ENCODE measurements around the gene C15orf61. TPM values are rescaled to one million over a fixed set of nuclear protein-coding genes. Genes with fewer than 3 reads are reported as not detected.

Gene C15orf61
- total RNA-seq, 1 donor from 2014 or later, result 7.2 TPM

DNA sequence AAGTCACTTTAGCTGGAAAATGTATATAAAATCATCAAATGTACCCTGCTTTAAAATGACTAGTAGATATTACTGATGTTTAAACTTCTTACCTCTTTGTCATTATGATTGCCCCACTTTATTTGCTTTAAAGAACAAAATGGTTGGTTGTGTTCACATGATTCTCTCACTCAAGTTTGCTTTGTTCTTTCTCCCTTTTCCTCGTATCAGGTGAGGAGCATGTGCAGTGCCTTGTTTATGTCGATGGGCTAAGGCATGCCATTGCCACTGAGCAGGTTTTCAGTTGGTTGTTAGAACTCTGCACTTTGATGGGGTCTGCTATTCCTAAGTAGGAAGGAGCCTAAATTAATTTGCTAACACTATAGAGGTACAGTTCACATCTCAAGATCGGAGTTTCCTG is 26.9 kb downstream of the C15orf61 start:
- Histone ChIP-seq H3K4me1 (peaks cover 36% of the 10 kb centered on the region), H3K27me3 (ENCODE audit: low read depth) (no peaks in the 10 kb centered on the region), H3K9me3 (no peaks in the 10 kb centered on the region), H3K36me3 (peaks cover 33% of the 10 kb centered on the region), H3K27ac (no peak overlapping the region), H3K4me3 (no peak overlapping the region)
- TF ChIP-seq, protein P1, sequence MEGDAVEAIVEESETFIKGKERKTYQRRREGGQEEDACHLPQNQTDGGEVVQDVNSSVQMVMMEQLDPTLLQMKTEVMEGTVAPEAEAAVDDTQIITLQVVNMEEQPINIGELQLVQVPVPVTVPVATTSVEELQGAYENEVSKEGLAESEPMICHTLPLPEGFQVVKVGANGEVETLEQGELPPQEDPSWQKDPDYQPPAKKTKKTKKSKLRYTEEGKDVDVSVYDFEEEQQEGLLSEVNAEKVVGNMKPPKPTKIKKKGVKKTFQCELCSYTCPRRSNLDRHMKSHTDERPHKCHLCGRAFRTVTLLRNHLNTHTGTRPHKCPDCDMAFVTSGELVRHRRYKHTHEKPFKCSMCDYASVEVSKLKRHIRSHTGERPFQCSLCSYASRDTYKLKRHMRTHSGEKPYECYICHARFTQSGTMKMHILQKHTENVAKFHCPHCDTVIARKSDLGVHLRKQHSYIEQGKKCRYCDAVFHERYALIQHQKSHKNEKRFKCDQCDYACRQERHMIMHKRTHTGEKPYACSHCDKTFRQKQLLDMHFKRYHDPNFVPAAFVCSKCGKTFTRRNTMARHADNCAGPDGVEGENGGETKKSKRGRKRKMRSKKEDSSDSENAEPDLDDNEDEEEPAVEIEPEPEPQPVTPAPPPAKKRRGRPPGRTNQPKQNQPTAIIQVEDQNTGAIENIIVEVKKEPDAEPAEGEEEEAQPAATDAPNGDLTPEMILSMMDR (IDR thresholded peaks at IDR 0.05), result no peak
- ATAC-seq (no peak), DNase-seq (no peak)
- intact Hi-C loops (cut with DNase I), result no loop called here

DNA sequence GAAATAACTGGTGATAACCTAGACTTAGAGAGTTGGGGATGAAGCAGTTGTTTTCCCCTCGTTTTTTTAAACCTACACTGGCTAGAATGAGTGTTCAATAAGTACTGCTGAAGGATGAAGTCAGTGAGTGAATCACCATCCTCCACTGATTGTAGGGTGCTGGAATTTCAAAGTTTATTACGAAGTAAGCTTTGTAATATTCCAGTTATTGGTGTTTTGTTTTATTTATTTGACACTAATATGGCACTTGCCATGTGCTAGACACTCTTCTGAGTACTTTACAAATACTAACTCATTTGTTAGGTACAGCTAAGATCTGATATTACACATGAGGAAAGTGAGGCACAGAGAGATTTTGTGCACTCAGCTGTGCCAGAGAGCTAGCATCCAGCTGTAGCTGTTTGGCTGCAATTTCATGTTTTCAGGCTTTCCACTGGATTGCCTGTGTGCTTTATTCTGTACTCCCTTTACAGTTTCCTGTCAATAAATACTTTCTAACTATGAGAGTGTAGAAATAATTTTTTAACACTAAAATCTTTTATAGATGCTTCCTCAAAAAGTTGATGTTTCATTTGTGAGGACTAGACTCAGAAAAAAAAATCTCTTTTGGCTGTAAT is 27.4 kb downstream of the C15orf61 start:
- no peaks in the 10 kb centered on the region for H3K9me3 ChIP-seq
- intact Hi-C loops (cut with DNase I), result no loop called here
- TF ChIP-seq, protein P1 (IDR thresholded peaks at IDR 0.05), result no peak
- no peak for ATAC-seq
- peaks cover 36% of the 10 kb centered on the region for H3K36me3 ChIP-seq
- no peak overlapping the region for H3K27ac ChIP-seq
- DNase-seq, result no peak
- H3K27me3 ChIP-seq (ENCODE audit: low read depth), result no peaks in the 10 kb centered on the region
- H3K4me3 ChIP-seq, result no peak overlapping the region
- H3K4me1 ChIP-seq, result peaks cover 33% of the 10 kb centered on the region

DNA sequence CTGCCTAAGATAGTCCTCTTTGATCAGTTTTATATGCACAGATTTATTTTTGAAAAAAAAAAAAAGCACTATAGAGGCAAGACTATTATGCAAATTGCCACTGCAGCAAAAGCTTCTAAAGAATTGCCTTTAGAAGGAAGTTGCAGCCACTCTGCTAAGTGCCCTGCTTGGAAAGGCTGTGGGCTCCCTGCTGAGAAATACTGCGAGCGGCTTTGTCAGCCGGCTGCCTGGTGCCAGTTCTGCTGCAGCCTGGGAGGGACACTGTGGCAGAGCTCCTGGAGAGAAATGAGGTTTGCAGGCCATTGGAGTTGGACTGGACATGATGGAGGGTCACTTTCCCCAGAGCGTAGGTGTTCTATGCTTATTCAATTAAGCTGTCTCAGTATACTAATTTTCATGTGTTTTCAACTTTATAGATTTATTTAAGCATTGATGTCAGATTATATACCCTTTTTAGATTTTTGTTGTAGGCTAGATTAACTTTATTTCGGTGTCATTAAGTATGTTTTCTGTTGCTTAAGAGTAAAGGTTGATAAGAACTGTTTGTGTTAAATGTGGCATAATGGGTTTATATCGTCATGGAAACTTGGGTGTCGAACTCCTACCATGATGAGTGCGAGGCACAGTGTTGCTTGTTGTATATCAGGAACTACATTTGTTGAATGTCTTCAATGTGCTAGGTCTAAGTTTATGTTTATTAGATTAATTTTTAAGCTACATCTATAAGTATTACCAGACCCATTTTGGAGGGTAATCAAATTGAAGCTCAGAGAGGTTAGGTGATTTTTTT is 28.1 kb downstream of the C15orf61 start:
- Histone ChIP-seq H3K4me3 (no peak overlapping the region), H3K36me3 (peaks cover 37% of the 10 kb centered on the region), H3K27ac (no peak overlapping the region), H3K9me3 (no peaks in the 10 kb centered on the region), H3K4me1 (peaks cover 26% of the 10 kb centered on the region), H3K27me3 (ENCODE audit: low read depth) (no peaks in the 10 kb centered on the region)
- TF ChIP-seq, protein P1 (IDR thresholded peaks at IDR 0.05), result no peak
- DNase-seq (no peak), ATAC-seq (no peak)
- intact Hi-C loops (cut with DNase I), result no loop called here

DNA sequence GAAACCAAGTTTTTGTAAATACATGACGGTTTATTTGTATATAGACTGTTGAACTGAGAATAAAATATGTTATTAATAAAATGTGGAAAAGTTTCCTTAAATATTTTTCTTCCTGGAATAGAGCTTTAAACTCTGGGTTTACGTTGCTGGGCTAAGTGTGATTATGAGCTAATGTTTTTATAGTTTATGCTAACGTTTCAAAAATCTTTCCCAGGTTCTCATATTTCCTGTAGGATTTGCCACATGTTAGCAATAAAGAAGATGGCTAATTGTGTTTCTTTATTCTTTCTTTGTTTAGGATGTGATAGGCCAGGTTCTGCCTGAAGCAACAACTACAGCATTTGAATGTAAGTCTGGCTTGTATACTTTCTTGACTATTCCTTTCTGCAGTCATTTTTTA is 28.8 kb downstream of the C15orf61 start:
- intact Hi-C loops (cut with DNase I), result no loop called here
- H3K9me3 ChIP-seq, result no peaks in the 10 kb centered on the region
- TF ChIP-seq, protein P1 (IDR thresholded peaks at IDR 0.05), result no peak
- ATAC-seq (no peak), DNase-seq (no peak)
- peaks cover 41% of the 10 kb centered on the region for H3K36me3 ChIP-seq
- H3K4me1 ChIP-seq, result peaks cover 19% of the 10 kb centered on the region
- H3K27ac ChIP-seq, result no peak overlapping the region
- no peaks in the 10 kb centered on the region for H3K27me3 ChIP-seq (ENCODE audit: low read depth)
- no peak overlapping the region for H3K4me3 ChIP-seq

DNA sequence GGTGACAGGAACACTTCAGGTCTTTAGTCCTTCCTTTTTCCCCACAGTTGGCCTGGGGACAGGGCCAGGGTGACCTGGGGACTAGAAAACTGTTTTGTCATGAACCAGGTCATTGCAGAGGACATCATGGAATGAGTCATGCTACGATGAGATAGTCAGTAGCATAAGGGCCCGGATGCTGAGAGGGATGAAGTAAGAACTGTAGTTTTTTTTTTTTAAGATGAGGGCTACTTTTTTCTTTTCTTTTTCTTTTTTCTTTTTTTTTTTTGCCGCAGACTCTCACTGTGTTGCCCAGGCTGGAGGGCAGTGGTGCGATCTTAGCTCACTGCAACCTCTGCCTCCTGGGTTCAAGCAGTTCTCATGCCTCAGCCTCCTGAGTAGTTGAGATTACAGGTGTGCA is 29.6 kb downstream of the C15orf61 start:
- intact Hi-C loops (cut with DNase I), result no loop called here
- DNase-seq (no peak), ATAC-seq (no peak)
- TF ChIP-seq, protein P1 (IDR thresholded peaks at IDR 0.05), result no peak
- peaks cover 15% of the 10 kb centered on the region for H3K4me1 ChIP-seq
- no peak overlapping the region for H3K27ac ChIP-seq
- H3K27me3 ChIP-seq (ENCODE audit: low read depth), result no peaks in the 10 kb centered on the region
- peaks cover 41% of the 10 kb centered on the region for H3K36me3 ChIP-seq
- H3K4me3 ChIP-seq, result no peak overlapping the region
- H3K9me3 ChIP-seq, result no peaks in the 10 kb centered on the region
